T-helper 17 cell (primary cell): ENCODE results near the gene SLC12A9. TPM values are rescaled to one million over a fixed set of nuclear protein-coding genes. Genes with fewer than 3 reads are reported as not detected.
"Not testable (repeated sequence)": the region's sequence is repeated elsewhere in the genome, so short reads cannot be mapped to it uniquely, and the experiment has no call there.

ENCODE experiments used
- ATAC-seq: fragments of 150-1000 bp; cut with Tn5 transposase; 2 replicates; pipeline ENCODE4 v1.10.0; 2021; ENCODE audit warnings: mild to moderate bottlenecking, moderate library complexity
- DNase-seq, 3 donors: peaks; one replicate each; pipeline versions ENCODE4 v3.0.0 to v3.0.0-alpha.2; 2020 to 2021
- H3K9me3 ChIP-seq: one replicate; pipeline ENCODE4 v1.7.0; 2013; ENCODE audit warnings: low read length, mild to moderate bottlenecking; ENCODE audit not compliant: control insufficient read depth, poor library complexity, severe bottlenecking
- H3K27ac Mint-ChIP-seq: one replicate; pipeline ENCODE4 v1.8.0; 2022; ENCODE audit warnings: mild to moderate bottlenecking, moderate library complexity, mixed read lengths
- H3K27me3 Mint-ChIP-seq: one replicate; pipeline ENCODE4 v1.8.0; 2022; ENCODE audit warnings: mixed read lengths
- H3K36me3 Mint-ChIP-seq: one replicate; pipeline ENCODE4 v1.8.0; 2022; ENCODE audit warnings: low read depth, mixed read lengths
- H3K4me1 Mint-ChIP-seq: one replicate; pipeline ENCODE4 v1.8.0; 2022; ENCODE audit warnings: mild to moderate bottlenecking, mixed read lengths
- H3K4me3 Mint-ChIP-seq: one replicate; pipeline ENCODE4 v1.8.0; 2022; ENCODE audit warnings: mild to moderate bottlenecking, moderate library complexity, mixed read lengths
- total RNA-seq, 4 donors: library from RNA in 2 of 4; stranded (reverse) in 2 of 4; gene quantifications; one replicate each; pipeline ENCODE4 v1.2.3 and lab custom pipeline; 2022 to 2026

The SLC12A9 gene, protein sequence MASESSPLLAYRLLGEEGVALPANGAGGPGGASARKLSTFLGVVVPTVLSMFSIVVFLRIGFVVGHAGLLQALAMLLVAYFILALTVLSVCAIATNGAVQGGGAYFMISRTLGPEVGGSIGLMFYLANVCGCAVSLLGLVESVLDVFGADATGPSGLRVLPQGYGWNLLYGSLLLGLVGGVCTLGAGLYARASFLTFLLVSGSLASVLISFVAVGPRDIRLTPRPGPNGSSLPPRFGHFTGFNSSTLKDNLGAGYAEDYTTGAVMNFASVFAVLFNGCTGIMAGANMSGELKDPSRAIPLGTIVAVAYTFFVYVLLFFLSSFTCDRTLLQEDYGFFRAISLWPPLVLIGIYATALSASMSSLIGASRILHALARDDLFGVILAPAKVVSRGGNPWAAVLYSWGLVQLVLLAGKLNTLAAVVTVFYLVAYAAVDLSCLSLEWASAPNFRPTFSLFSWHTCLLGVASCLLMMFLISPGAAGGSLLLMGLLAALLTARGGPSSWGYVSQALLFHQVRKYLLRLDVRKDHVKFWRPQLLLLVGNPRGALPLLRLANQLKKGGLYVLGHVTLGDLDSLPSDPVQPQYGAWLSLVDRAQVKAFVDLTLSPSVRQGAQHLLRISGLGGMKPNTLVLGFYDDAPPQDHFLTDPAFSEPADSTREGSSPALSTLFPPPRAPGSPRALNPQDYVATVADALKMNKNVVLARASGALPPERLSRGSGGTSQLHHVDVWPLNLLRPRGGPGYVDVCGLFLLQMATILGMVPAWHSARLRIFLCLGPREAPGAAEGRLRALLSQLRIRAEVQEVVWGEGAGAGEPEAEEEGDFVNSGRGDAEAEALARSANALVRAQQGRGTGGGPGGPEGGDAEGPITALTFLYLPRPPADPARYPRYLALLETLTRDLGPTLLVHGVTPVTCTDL
- total RNA-seq (10 to 100 TPM; 43.9 to 50.9 TPM), total RNA-seq (lab: John Stamatoyannopoulos, UW) (88.1 to 103 reads per million in 2 donors)

DNA sequence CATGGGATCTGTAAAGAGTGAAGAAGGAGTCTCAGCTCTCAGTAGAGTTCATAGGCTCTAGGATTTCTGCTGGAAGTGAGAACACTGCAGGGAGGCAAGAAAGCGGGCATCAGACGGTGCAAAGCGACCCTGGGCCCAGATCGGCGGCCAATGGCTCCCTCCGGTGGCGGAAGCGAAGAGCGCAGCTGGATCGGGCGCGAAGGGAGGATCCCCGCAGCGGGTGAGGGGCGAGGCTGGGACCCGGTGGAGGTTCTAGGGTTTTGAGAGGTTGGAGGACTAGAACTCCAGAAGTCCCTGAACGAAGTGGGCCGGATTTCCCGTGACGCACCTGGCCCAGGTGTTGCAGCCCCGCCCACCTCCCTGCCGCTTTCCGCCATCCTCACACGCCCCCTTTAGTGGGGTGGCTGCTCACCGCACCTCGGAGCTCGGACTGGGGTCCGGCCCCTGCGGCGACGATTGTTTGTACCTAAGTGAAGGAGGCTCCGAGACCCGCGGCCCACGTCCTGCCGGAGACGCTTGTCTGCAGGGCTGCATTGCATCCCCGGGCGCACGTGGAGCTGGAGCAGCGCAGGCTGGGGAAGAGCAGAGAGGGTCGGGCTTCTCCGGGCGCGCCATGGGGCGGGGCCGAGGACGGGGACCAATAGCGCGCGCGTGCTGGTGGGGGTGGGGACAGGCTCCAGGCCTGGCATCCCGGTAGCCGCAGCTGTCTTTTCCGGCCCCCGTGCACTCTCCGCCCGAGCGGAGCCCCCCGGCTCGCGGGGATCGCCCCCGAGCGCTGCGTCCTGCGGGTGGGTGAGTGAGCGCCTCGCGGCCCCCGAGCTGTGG, at the start of gene SLC12A9:
SLC12A9 (plus strand) TSS at position 666 of the 825 bp plus-strand sequence. CDS start 1,485 bp downstream, outside the sequence.
- peak; percentile 94 for ATAC-seq
- H3K9me3 ChIP-seq: no peaks in the 10 kb centered on the region
- Mint-ChIP-seq H3K27ac (peak within 1 kb of the TSS; percentile 86), H3K4me3 (peak within 1 kb of the TSS; percentile 97), H3K4me1 (peaks cover 29% of the 10 kb centered on the region), H3K27me3 (no peaks in the 10 kb centered on the region), H3K36me3 (no peaks in the 10 kb centered on the region)
- DNase-seq: peak; percentile 81 to 83 (median 82)

- H3K9me3 ChIP-seq: no peaks in the 10 kb centered on the region
- ATAC-seq (no peak), DNase-seq (no peak)
- Mint-ChIP-seq H3K27ac (no peak overlapping the region), H3K4me3 (no peak overlapping the region), H3K4me1 (peaks cover 10% of the 10 kb centered on the region), H3K36me3 (peaks cover 9% of the 10 kb centered on the region), H3K27me3 (no peaks in the 10 kb centered on the region)
These were observed 49.6 kb upstream of the SLC12A9 start for GRCh38 chr7:100802951-100803350.

DNA sequence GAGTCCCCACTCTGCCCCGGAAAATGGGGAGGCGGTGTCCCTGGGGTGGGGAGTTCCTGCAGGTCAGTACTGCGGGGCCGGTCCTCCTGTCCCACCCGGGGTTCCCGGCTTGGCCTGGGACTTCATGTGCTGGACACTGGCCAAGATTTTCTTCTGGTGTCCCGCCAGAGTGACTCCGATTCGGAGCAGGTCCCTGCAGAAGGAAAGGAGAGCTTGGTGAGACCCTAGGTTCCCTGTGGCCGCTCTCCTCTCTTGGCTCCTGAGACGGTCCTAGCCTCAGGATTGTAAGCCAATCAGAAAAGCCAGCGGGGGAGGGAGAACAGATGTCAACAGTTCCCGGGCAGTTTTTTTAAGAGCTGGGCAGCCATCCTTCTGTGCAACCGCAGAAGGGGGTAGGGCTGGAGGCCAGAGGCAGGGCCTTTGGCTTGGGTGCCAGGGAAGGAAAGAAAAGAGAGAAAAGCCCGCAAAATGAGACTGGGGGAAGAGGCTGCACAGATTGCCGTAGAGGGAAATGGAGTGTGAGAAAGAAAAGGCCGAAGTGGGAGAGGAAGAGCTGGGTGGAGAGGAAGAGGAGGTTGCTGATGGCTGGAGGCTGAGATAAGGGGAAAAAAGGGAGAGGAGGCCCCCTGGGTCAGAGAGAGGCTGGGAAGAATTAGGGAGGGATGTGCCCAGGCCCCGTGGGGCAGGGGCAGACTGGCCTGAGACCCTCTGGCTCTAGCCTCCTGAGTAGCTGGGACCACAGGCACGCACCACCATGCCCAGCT, 48.9 kb upstream of the SLC12A9 start:
- H3K9me3 ChIP-seq: no peaks in the 10 kb centered on the region
- Mint-ChIP-seq H3K4me1 (peaks cover 12% of the 10 kb centered on the region), H3K27ac (peak overlapping the region; percentile 39), H3K36me3 (peaks cover 9% of the 10 kb centered on the region), H3K4me3 (peak overlapping the region; percentile 66), H3K27me3 (no peaks in the 10 kb centered on the region)
- ATAC-seq (peak; percentile 93), DNase-seq (no peak)

- Mint-ChIP-seq H3K36me3 (peaks cover 9% of the 10 kb centered on the region), H3K4me1 (peaks cover 8% of the 10 kb centered on the region), H3K27me3 (no peaks in the 10 kb centered on the region), H3K4me3 (no peak overlapping the region), H3K27ac (no peak overlapping the region)
- no peaks in the 10 kb centered on the region for H3K9me3 ChIP-seq
- DNase-seq (no peak), ATAC-seq (no peak)
These were observed 47.7 kb upstream of the SLC12A9 start for GRCh38 chr7:100804681-100805431.

- DNase-seq (no peak), ATAC-seq (no peak)
- Mint-ChIP-seq H3K4me1 (peaks cover 8% of the 10 kb centered on the region), H3K36me3 (peaks cover 9% of the 10 kb centered on the region), H3K27ac (peak overlapping the region; percentile 59), H3K27me3 (no peaks in the 10 kb centered on the region), H3K4me3 (no peak overlapping the region)
- no peaks in the 10 kb centered on the region for H3K9me3 ChIP-seq
These were observed 46.2 kb upstream of the SLC12A9 start for GRCh38 chr7:100806276-100806675.

GRCh38 chr7:100806883-100807282, 45.6 kb upstream of the SLC12A9 start:
- DNase-seq, H3K4me3 Mint-ChIP-seq, H3K36me3 Mint-ChIP-seq, H3K27me3 Mint-ChIP-seq, H3K9me3 ChIP-seq, H3K4me1 Mint-ChIP-seq, ATAC-seq: not testable (repeated sequence)
- H3K27ac Mint-ChIP-seq: peak overlapping the region; percentile 59

DNA sequence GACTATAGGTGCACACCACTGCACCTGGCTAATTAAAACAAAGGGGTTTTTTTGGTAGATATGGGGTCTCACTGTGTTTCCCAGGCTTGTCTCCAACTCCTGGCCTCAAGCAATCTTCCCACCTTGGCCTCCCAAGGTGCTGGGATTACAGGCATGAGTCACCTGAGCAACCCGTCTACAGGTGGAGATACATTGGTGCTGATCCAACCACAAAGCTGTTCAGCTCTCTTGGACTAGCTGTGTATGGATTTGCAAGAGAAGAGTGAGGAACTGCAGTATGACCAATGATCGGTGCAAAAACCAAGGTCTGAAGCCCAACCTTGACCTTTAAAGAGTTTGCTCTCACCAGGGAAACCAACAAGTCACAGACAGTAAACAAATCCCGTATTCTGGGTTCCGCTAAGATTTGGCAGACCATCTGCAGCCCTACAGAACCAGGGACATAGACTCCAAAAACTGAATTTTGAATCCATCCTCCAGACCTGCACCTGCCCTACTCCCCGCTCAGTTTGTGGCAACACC, 44.1 kb upstream of the SLC12A9 start:
- H3K36me3 Mint-ChIP-seq: peaks cover 9% of the 10 kb centered on the region
- H3K27ac Mint-ChIP-seq: no peak overlapping the region
- peaks cover 8% of the 10 kb centered on the region for H3K4me1 Mint-ChIP-seq
- DNase-seq (no peak), ATAC-seq (no peak)
- H3K9me3 ChIP-seq: no peaks in the 10 kb centered on the region
- H3K27me3 Mint-ChIP-seq: no peaks in the 10 kb centered on the region
- no peak overlapping the region for H3K4me3 Mint-ChIP-seq

GRCh38 chr7:100811480-100811879, 41.0 kb upstream of the SLC12A9 start:
- Mint-ChIP-seq H3K36me3 (peaks cover 2% of the 10 kb centered on the region), H3K27me3 (no peaks in the 10 kb centered on the region), H3K27ac (no peak overlapping the region), H3K4me3 (no peak overlapping the region), H3K4me1 (peaks cover 3% of the 10 kb centered on the region)
- DNase-seq: no peak
- ATAC-seq: no peak
- no peaks in the 10 kb centered on the region for H3K9me3 ChIP-seq

DNA sequence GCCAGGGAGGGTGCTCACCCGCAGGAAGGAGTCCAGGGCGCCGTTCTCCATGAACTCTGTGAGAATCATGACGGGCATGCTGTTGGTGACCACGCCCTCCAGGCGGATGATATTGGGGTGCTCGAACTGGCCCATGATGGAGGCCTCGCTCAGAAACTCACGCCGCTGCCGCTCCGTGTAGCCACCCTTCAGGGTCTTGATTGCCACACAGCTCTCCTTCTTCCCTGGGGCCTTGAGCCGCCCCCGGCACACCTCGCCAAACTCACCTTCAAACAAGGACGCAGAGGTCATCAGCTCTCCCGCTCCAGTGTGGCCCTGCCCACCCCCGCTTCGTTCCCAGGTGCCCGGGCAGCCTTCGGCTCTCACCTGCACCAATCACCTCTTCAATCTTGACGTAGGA, 39.8 kb upstream of the SLC12A9 start:
- H3K4me1 Mint-ChIP-seq: peaks cover 3% of the 10 kb centered on the region
- ATAC-seq (no peak), DNase-seq (no peak)
- H3K36me3 Mint-ChIP-seq: peaks cover 2% of the 10 kb centered on the region
- H3K27me3 Mint-ChIP-seq: no peaks in the 10 kb centered on the region
- H3K9me3 ChIP-seq: no peaks in the 10 kb centered on the region
- H3K27ac Mint-ChIP-seq: no peak overlapping the region
- no peak overlapping the region for H3K4me3 Mint-ChIP-seq

DNA sequence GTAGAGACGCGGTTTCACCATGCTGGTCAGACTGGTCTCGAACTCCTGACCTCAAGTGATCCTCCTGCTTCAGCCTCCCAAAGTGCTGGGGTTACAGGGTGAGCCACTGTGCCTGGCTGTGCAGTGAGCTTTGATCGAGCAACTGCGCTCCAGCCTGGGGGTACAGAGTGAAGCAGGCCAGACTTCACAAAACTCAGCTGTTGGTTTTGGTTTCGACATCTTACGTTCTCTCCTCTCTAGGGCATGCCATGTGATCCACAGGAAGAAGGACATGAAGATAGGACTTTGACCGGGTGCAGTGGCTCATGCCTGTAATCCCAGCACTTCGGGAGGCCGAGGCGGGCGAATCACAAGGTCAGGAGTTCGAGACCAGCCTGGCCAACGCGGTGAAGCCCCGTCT, 36.0 kb upstream of the SLC12A9 start:
- H3K4me1 Mint-ChIP-seq, DNase-seq, H3K9me3 ChIP-seq, ATAC-seq, H3K36me3 Mint-ChIP-seq, H3K27me3 Mint-ChIP-seq, H3K27ac Mint-ChIP-seq, H3K4me3 Mint-ChIP-seq: not testable (repeated sequence)

DNA sequence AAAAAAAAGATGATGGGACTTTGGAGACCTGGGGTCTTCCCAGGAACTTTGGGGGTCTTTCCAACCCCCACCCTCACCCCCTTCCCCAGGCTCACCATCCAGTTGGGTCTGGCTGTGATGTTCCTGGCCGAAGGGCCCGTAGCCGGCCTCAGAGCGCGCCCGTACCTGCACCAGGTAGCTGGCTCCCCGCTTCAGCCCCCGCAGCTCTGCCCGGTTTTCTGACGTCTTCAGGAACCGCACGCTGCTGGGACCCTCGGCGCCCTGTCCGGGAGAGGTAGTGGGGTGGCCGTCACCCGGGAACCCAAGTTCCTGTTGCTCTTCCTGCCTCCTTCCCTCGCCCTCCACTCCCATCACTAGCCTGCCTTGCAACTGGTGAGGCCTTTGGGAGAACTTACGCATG, 35.4 kb upstream of the SLC12A9 start:
- no peaks in the 10 kb centered on the region for H3K36me3 Mint-ChIP-seq
- ATAC-seq: no peak

More for the DNA sequence above, 35.4 kb upstream of the SLC12A9 start:
- Mint-ChIP-seq H3K4me3 (no peak overlapping the region), H3K27ac (no peak overlapping the region), H3K4me1 (no peaks in the 10 kb centered on the region), H3K27me3 (no peaks in the 10 kb centered on the region)
- no peaks in the 10 kb centered on the region for H3K9me3 ChIP-seq
- no peak for DNase-seq
